HG03521 (cell line): ENCODE measurements around the gene CDX2.
"Not testable (repeated sequence)": the region's sequence is repeated elsewhere in the genome, so short reads cannot be mapped to it uniquely, and the experiment has no call there.

Source experiments
- ATAC-seq: cut with Tn5 transposase; IDR thresholded peaks from one replicate; pipeline ENCODE4 v1.9.1; 2021; ENCODE audit warnings: mild to moderate bottlenecking, moderate library complexity; ENCODE audit not compliant: unreplicated experiment

Gene CDX2

DNA sequence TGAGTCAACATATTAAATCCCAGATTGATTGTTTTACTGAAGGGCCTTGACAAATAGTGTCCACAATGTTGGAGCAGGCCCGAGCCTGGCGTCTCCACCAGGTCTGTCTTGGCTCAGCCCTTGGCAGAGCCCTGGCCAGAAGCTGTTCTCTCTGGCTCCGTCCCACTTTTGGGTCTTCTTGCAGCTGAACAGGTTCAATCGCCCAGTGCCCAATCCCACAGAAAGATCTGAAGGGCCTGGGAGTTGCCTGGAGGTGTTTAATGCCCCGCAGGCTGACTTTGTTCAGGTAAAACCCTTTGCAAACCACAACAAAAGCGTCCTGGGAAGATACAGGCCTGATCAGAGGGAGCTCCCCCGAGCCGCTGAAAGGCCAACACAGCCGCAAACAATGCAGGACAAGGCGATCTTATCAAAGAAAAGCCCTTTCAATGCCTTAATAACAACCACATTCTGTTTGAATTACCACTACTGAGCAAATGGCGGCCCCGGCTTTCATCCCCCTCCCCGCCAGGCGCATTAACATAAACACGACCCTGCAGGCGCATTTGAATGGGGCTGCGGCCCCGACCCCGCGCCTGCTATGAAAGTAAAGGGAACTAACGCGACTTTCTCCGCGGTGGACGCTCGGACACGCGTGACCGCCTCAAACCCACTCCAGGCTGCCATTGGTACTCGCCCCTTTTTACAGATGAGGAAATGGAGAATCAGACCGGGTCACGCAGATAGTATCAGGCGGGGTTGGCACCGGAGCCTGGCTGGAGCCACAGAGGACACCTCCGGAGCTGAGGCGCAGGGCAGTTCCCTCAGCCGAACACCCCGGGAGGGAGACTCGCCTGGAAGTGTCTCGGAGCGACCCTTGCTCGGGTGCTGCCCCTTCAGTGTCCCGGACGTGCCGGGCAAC lies 3.1 kb downstream of the CDX2 start:
- ATAC-seq, result no peak

DNA sequence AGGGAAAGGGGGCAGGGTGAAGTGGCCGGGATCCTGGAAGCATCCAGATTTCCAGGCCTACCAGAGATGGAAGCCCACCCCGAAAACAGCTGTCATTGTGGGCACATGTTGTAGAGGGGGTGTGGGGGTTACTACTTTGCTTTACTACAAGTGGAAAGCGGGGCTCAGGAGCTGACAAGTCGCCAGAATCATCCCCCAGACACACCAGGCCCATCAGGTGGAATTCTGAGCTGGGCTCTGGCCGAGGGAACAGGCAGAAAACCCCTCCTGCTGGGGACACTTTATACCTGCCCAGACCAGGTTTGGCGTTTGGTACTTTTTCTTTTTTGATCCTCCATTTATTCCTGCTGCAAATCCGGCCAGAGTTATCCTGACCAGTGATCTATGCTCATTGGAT lies 3.8 kb downstream of the CDX2 start:
- ATAC-seq, result no peak

DNA sequence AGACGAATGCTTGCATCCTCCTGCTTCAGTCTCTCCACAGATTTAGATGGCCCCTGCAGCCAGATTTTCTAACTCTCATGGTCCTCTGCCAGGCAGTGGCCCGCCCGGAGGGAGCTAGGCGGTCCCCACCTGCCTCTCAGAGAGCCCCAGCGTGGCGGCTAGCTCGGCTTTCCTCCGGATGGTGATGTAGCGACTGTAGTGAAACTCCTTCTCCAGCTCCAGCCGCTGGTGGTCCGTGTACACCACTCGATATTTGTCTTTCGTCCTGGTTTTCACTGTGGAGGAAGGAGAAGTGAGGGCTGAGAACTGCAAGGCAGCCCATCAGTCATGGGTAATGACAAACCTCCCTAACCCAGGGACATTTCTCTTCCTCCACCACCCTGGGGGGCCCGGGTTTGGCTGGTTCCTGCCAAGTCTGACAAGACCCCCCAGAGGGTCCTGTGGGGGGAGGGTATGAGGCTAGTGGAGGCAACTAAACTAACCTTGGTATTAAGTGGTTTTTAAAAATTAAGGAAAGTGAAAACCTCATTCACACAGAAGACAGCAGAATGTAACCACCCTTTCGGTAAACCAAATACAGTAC lies 4.3 kb downstream of the CDX2 start:
- ATAC-seq, result no peak

DNA sequence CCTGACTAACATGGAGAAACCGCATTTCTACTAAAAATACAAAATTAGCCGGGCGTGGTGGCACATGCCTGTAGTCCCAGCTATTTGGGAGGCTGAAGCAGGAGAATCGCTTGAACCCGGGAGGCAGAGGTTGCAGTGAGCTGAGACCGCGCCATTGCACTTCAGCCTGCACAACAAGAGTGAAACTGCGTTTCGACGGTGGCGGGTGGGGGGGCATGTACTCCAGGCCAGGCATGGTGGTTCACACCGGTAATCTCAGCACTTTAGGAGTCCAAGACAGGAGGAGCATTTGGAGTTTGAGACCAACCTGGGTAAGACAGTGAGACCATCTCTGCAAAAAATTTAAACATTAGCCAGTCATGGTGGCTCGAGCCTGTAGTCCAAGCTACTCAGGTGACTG lies 4.9 kb downstream of the CDX2 start:
- not testable (repeated sequence) for ATAC-seq

DNA sequence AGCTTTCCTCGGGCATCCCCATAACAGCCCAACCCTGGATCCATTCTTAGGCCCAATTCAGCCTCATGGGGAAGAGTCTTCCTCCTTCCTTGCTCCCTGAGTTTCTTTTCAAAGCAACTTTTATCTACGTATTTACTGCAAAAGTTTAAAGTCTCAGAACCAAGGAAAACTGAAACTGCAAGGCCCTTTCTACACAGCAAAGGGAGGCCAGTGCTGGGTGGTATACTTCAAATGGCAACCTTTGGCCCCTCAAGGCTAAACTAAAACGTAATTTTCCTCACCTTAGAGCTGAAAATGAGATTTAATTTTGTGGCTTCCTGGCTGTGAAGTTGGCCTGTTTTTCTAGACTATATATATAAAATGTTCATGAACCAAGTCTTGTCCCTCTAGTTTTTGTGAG lies 5.6 kb downstream of the CDX2 start:
- no peak for ATAC-seq

DNA sequence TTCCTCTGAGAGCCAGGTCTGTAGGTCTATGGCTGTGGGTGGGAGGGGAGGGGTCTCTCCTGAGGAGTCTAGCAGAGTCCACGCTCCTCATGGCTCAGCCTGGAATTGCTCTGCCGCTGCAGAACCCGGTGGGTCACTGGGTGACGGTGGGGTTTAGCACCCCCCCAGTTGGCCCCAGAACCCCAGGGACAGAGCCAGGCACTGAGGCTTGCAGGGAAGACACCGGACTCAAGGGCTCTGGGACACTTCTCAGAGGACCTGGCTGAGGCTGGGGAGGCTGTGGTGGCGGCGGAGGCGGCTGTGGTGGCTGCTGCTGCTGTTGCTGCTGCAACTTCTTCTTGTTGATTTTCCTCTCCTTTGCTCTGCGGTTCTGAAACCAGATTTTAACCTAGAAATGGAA lies 6.1 kb downstream of the CDX2 start:
- no peak for ATAC-seq

DNA sequence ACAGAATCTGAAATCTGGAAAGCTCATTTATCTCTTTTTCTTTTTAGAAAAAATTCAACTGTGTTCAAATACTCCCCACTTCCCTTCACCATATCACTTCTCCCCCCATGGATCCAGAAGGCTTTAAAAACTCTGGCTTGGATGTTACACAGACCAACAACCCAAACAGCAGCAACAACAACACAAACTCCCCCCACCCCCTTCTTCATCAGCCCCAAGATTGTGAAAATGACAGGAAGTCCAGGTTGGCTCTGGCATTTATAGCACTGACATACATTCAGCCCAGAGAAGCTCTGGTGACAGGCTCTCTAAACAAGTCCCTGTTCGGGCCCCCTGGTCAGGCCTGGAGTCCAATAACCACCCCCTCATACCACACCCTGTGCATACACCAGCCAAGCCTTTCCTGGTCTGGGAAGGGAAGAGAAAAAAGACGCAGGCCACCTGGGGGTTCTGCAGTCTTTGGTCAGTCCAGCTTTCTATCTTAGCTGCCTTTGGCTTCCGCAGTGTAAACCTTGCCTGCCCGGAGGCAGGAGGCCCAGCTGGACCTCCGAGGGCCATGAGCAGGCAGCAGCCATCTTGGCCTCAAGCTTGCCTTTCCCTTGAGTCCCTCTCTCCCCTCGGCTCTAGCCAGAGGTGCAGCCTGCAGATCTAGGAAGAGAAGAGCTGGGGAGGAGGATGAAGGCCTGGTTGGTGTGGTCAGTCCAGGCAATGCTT lies 6.8 kb downstream of the CDX2 start:
- ATAC-seq, result no peak

DNA sequence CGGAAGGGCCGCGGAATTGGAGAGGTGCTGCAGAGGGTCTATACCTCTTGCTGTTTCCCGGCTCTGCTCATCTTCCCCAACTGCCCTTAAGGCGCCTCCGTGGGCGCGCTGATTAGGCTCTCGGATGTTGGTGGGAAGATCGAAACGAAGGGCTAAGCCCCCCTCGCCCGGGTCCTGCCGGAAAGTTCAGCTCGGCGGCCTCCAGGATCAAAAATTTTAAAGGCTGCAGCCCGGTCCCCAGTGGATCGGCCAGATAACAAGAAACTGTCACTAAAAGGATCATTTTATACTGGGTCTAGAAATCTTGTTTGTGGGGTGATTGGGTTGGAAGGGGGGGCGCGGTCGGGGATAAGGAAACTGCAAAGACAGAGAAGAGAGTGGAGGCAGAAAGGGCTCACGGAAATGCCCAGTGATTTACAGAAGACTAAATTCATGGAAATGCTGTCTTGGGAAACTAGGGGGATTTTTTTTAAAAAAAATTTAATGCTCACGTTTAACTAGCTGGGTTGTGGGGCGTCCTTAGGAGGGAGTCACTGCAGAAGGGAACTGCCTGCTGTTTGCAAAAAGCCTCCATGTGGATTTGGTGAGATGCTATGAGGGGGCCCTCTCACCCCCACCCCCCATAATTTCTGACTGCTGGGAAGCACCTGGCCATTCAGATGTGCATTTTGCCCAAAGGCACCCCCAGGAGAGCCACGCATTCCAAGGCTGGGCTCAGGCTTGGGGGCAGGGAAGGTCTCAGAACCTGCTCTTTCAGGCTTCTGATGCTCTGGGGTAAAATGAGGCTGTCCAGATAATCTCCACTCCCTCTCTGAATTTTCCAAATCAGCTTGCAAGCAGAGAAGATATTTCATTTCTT lies 7.7 kb downstream of the CDX2 start:
- no peak for ATAC-seq

DNA sequence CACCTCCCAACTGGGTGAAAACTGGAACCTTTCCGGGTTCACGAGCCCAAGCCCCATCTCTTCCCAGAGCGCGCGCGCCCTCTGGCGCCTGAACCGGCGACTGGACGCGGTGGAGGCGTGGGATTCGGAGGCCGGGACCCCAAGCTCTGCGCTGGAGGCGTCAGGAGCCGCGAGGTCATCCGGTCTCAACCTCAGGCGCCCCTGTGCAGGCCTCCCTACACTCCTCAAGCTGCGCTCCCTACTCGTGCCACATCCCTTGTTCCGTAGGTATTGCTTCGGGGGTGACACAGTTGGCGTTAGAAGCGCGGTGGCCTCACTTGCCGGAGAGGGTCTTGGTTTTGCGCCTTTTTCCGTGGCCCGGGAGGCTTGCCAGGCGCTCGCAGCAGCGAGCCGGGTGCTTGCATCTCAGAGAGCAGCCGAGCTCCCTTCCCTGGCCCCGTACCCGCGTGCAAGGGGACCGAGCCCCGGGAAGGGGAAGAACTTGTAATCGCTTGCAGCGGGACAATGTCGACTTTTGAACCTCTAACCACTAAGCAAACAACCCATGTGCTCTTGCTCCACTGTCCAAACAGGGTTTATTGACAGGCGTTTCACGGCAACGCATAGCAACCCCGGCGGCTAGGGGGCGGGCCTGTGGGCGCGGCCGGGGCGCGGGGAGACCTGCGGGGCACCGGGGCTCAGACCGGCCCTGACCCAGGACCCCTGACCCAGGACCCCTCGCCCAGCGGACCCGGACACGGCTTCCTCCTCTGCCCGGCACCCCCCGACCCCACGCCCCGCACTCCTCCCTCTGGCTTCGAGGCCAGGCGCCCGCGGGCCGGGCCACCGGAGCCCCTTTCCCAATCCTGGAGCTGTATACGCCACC lies 8.5 kb downstream of the CDX2 start:
- peak; percentile 58 for ATAC-seq

DNA sequence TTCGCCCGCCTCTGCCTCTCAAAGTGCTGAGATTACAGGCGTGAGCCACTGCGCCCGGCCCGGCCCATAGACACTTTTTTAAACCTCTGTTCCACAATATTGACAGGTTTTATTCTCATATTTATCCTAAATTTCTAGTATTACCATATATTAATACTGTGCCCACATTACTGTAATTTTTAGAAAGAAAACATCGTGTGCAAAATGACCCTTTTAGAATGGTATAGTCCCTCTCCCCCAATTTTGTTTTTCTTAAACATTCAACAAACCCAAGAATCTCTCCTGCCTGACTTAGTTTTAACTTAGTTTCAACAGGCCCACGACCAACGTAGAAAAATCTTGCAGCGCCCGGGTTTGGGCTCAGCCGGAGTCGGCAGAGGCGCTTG lies 9.1 kb downstream of the CDX2 start:
- no peak for ATAC-seq

DNA sequence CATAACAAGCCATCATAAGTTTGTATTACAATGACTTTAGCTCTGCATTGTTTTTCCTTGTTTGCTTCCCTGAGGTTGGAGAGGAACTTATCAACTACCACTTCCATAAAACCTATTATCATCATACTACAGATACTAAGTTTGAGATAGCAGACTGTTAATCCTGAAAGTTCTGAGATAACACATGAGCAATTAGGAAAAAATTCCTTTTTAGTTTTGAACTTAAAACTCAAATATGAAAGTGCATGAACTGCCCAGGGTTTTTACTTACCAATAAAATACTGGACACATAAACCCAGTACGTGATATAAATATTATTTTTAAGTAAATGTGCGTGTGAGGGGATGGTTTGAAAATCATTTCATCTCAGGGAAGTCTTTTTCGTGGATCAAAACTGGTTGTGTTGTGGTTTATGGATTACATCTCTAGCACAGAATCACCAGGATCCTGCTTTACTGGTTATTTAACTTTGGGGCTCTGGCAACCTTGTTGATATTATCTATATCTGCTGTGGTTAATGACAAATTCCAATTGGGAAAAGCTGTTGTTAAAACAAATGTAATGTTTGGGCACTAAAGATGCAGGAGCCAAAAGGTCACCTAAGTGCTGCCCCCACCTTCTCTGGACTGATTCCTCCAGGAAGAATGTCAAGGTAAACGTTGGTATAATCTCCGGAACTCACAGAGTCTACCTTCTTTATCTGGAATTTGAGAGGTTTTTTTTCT lies 12.4 kb downstream of the CDX2 start:
- ATAC-seq, result no peak

DNA sequence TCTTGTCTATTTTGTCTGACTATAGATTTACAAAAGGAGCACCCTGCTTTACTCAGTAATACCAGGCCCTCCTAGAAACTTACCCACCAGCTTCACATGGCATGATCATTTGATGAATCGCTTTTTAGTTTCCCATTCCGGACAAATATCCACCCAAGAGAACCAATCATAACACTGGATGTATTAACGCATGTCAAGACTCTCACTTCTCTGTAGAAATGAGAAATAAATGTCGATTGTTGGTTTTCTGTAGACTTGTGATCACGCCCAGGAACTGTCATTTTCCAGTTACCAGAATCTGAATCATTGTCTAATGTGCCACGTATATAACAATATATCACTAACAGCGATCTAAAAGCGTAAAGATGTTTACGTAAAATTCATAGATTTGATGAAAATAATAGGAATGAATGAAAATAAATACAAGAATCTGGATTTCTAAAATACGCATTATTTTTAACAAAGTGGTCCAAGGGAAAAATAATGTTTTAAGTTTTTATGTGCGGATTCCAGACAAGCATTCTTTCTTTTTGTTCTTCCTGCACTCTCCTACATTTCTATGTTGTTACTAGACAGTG lies 14.0 kb downstream of the CDX2 start:
- no peak for ATAC-seq

DNA sequence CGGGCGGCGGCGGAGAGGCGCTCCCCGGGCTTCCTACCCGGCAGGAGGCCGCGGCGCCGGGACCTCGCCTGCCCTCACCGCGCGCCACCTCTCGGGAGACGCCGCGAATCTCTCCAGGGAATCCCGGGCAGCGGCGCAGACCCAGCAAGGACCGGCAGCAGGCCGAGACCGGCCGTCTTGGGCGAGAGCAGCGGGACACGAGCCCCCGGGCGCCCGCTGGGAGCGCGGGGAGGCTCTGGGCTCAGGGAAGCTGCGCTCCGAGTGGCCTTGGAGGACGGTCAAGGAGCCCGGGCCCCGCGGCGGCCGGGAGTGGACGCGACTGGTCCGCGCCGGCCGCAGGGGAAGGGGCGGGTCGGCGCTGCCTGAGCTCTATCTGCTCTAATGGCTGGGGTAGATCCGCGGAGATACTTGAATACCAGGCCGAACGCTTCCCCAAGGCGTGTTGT lies 14.7 kb downstream of the CDX2 start:
- no peak for ATAC-seq

DNA sequence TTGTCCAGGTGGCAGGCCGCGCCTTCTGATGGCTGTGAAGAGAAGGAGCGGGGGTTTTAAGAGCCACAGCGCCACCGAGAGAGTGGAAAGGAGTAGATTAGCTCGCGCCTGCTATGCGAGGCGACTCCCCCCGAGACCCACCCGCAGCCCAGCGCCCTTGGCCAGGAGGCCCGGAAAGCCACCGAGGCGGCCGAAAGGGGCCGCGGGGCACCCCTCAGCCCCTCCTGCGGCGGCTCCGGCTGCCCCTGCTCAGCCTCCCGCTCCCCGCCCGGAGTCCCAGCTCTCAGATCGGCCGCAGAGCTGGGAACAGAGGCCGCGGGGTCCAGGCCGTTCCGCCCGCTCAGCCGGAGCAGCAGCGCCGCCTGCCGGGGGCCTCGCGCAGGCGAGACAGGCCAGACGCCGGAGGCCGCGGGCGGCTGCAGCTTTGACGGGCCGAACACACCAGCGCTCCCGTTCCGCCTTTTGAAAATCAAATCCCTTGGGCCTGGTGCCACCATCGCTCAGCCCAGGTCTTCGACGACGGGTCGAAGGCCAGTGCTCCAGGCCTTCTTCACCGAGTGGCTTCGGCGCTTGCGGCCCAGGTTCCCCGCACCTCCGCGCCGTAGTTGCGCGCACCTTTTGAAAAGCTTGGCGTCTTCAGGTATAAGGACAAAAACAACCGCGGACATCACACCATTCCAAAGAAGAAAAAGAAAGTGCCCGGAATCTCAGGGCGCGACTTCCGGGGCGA lies 15.3 kb downstream of the CDX2 start:
- ATAC-seq, result peak; percentile 81

DNA sequence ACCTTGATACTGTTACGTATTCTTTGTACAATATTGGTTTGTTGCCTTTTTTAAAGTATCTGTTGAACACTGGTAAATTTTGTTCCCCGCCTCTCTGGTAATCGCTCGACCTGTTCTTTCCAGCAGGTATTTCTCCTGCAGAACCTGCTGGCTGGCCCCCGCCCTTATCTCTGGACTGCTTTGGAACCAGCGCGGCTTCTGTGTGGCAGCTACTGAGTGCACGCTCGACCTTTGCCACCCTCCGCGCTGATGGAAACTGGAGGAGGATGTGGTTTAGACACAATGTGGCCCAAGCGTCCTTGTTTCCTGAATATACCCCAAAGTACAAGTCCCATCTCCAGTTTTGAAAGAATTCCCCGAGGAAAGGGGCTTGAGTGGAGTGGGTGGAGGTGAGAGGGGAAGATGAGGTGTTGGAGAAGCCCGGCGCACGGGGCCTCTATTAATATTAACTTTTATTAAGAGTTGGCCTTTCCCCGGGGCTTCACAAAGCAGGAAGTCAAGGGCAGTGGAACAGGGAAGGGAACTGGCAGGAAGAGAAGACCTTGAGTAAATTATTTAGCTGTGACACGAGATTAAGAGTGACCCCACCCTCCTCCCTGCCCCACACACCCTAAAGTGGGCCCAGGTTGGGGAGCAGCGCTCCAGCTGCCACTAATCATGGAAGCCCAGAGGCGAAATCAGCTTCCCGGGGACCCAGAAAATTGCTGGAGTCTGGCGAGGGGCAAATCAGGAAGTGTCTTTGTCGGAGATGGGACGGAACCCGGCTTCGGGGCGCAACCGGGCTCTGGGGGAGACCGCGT lies 16.0 kb downstream of the CDX2 start:
- no peak for ATAC-seq

DNA sequence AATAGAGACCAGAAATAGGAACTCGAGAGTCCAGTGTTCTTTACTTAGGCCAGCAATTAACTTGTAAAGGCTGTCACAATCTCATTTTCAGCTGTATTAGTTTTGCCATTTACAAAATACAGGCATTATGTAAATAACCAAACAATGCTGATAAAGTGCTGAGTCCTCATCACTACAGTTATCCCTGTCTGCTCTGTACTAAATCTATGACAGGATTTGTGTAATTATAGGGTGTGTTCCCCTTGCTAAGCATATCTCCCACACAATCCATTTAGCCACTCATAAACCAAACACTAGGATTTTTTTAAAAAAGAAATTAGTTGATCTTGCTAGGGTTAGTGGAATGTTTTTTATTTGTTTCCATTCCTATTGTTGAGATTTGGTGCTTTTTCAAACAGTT lies 26.1 kb downstream of the CDX2 start:
- no peak for ATAC-seq

DNA sequence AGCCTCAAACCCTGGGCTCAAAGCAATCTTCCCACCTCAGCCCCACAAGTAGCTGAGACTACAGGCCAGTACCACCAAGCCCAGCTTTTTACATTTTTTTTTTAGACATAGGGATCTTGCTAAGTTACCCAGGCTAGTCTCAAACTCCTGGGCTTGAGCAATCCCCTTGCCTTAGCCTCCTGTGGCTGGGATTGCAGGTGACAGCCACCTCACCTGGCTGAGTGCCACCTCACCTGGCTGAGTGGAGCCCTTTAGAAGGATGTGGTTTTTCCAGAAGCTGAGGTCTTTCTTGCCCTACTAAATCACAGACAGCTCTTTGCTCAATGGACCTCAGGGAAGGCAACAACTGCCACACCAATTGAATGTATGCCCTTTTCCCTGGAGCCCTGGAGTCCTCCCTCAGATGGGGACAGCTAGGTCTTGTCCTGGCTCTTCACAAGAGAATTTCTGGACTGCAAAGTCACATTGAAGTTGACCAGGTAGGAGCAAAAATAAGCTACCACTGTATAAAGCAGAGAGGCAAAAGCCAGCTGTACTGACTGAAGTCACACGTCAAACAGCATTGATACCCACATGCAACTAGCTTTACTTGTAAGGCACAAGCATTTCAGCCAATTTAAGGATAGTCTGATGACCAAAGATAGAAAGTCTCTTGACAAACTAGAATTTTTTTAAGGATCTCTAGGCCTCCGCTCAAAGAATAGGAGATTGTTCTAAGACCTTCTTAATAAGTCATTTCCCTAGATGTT lies 35.4 kb downstream of the CDX2 start:
- no peak for ATAC-seq
